SJCRH30 (cell line): ENCODE data around the gene TWIST1. TPM values are rescaled to one million over a fixed set of nuclear protein-coding genes. Genes with fewer than 3 reads are reported as not detected.

Experiments used
- DNase-seq, 2 experiments: peaks; one replicate each; pipeline ENCODE4 v3.0.0-alpha.2; 2015 to 2020
- H3K27ac ChIP-seq: fragments of 250-450 bp; sonication (Bioruptor Pico); 2 replicates; pipeline ENCODE4 v1.5.1; 2020; ENCODE audit warnings: mild to moderate bottlenecking, moderate library complexity
- H3K27me3 ChIP-seq: fragments of 250-450 bp; sonication (Bioruptor Pico); 2 replicates; pipeline ENCODE4 v1.5.1; 2020; ENCODE audit warnings: mild to moderate bottlenecking, moderate library complexity
- H3K36me3 ChIP-seq: fragments of 250-450 bp; sonication (Bioruptor Pico); 2 replicates; pipeline ENCODE4 v1.5.1; 2020; ENCODE audit warnings: mild to moderate bottlenecking, moderate library complexity
- H3K4me1 ChIP-seq: fragments of 250-450 bp; sonication (Bioruptor Pico); 2 replicates; pipeline ENCODE4 v1.5.1; 2020; ENCODE audit warnings: mild to moderate bottlenecking, moderate library complexity
- H3K4me3 ChIP-seq: fragments of 250-450 bp; sonication (Bioruptor Pico); 2 replicates; pipeline ENCODE4 v1.5.1; 2020; ENCODE audit warnings: mild to moderate bottlenecking, moderate library complexity
- H3K9me3 ChIP-seq: fragments of 250-450 bp; sonication (Bioruptor Pico); replicated peaks from 2 replicates; pipeline ENCODE4 v1.5.1; 2020; ENCODE audit warnings: mild to moderate bottlenecking, moderate library complexity
- total RNA-seq: library from RNA; depleted of rRNA; stranded (reverse); fragments of >200 nt; shearing (Covaris generic); gene quantifications from 2 replicates; pipeline ENCODE4 v1.2.3, GENCODE V29; 2014; rRNA removed

The TWIST1 gene
- total RNA-seq, 1 experiment from 2014 or later, result 5.2 TPM

DNA sequence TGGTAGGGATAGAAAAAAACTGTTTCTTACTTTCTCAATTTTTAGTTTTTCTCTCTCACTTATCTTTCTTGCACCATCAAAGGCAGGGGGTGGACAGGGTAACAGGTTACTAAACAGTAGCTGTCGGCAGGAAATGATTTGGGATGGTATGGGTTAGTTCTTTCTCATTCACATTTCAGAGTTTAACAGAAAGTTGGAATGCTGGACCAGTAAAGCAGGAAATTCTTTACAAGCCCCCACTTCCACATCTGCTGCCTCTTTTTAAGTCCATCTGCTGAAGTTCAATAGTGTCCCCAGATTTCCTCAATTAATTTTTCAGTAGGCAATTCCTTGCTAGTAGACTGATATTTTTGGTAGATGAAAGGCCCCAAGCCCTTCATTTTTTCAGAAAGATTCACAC, 23.3 kb downstream of the TWIST1 start:
- H3K4me3 ChIP-seq, result no peak overlapping the region
- no peak overlapping the region for H3K27ac ChIP-seq
- no peaks in the 10 kb centered on the region for H3K4me1 ChIP-seq
- H3K36me3 ChIP-seq, result no peaks in the 10 kb centered on the region
- DNase-seq, result no peak
- no peaks in the 10 kb centered on the region for H3K27me3 ChIP-seq
- H3K9me3 ChIP-seq, result no peaks in the 10 kb centered on the region

DNA sequence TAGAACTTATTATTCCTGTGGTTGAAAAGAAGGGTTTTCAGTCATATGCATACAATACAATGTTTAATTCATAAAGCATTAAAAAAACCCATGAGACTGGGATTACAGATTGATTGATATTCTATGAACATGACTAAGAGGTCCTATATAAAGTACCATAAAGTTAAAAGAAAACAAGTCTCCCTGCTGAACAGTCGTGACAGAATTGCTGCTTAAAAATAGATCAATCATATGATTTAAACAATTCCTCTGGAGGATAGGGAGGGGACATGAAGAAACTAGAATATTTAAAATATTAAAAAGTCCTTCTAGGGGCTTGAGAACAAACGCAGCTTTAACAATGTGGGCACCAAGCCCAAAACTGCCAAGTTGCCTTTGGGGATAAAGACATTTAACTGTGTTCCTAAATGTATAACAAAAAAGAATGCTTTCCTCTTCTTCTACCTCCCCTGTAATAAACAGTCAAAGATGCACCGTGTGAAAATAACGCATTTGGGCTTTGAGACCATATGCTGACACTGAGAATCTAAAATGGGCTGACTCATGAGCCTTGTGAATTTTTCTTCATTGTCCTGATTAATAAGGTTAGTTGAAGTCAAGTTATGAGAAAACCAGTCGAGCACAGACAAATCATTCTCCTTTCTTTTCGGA, 25.8 kb downstream of the TWIST1 start:
- Histone ChIP-seq H3K36me3 (no peaks in the 10 kb centered on the region), H3K27me3 (no peaks in the 10 kb centered on the region), H3K27ac (no peak overlapping the region), H3K4me1 (no peaks in the 10 kb centered on the region), H3K9me3 (no peaks in the 10 kb centered on the region), H3K4me3 (no peak overlapping the region)
- DNase-seq, result no peak

DNA sequence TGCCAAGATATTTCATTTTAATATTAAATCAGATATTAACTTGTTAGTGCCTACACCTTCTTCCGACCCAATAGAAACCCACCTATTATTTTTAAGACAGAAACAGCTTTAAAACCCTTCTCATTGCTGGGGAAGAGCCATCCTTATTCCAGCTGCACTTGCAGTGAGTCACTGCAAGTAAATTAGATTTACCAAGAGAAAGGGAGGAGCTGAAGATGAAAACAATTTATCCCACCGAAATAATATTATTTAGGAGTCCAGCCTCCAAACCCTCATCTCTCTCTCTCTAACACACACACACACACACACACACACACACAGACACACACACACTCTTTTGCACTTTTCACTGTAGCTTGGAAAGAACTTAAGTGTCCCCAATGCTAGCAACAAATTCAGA, 26.9 kb downstream of the TWIST1 start:
- no peaks in the 10 kb centered on the region for H3K27me3 ChIP-seq
- no peak overlapping the region for H3K27ac ChIP-seq
- no peaks in the 10 kb centered on the region for H3K4me1 ChIP-seq
- DNase-seq, result no peak
- no peaks in the 10 kb centered on the region for H3K9me3 ChIP-seq
- H3K36me3 ChIP-seq, result no peaks in the 10 kb centered on the region
- no peak overlapping the region for H3K4me3 ChIP-seq

DNA sequence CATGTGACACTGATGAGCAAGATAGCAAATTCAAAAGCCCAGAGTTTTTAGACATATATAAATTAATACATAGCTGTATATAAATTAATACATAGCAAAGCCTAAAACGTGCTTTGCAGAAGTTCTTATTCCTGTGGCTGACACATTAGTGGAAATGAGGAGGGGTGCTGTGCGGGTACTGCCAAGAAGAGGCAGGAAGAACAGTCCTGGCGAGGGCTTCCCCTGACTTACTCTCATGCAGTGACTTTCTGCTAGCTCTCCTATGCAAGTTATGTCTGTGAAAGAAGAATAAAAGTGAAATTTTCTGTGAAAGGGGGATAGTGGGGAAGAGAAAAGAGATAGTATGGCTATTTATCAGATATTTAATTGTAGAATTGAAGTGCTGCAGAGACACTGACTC, 27.6 kb downstream of the TWIST1 start:
- H3K27ac ChIP-seq, result no peak overlapping the region
- no peaks in the 10 kb centered on the region for H3K9me3 ChIP-seq
- H3K4me3 ChIP-seq, result no peak overlapping the region
- no peaks in the 10 kb centered on the region for H3K36me3 ChIP-seq
- no peaks in the 10 kb centered on the region for H3K4me1 ChIP-seq
- no peaks in the 10 kb centered on the region for H3K27me3 ChIP-seq
- DNase-seq, result no peak

DNA sequence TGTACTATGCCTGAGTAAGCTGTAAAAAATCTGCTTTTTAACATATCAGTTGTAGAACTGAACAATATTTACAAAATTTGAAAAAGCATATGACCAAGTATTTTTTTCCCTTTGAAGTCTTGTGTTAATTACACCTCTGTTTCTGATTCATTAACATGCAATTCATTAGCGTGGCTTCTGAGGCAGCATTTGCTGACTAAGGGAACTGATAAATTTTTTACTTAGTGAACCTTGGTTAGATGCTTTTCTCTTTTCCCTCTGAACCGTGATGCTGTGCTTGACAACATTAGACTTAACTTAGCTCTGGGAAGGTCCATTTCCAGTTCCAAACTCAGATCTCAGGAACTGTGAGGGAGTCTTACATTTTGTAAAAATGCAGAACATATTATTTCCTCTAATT, 28.1 kb downstream of the TWIST1 start:
- no peak for DNase-seq
- Histone ChIP-seq H3K27me3 (no peaks in the 10 kb centered on the region), H3K9me3 (no peaks in the 10 kb centered on the region), H3K27ac (no peak overlapping the region), H3K4me1 (no peaks in the 10 kb centered on the region), H3K36me3 (no peaks in the 10 kb centered on the region), H3K4me3 (no peak overlapping the region)

DNA sequence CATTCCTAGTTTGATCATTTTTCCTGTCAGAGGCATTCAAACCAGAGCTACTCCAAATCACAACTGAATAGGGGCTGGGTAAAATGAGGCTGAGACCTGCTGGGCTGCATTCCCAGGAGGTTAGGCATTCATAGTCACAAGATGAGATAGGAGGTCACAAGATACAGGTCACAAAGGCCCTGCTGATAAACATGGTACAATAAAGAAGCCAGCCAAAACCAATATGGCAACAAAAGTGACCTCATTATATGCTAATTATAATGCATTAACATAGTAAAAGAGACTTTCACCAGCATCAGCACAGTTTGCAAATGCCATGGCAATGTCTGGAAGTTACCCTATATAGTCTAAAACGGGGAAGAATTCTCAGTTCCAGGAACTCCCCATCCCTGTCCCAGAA, 37.3 kb downstream of the TWIST1 start:
- Histone ChIP-seq H3K9me3 (no peaks in the 10 kb centered on the region), H3K27ac (no peak overlapping the region), H3K4me3 (no peak overlapping the region), H3K36me3 (no peaks in the 10 kb centered on the region), H3K4me1 (no peaks in the 10 kb centered on the region), H3K27me3 (no peaks in the 10 kb centered on the region)
- DNase-seq, result no peak

DNA sequence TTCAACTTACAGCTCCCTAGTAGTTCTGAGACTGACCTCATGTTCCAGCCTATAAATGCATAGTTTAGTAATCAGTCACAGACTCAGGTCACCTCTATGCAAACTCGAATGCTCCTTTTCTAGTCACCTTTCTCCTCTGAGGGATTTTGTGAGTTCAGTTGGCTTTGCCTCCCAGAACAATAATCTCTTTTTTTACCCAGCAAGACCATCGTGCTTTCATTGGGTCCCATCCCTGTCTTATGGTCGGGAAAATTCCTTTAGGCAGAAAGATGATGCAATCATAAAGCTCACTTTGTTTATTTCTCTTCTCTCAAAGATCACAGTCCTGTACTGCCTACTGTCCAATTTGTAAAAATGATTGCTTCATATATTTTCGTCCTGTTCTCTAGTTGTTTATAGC, 38.4 kb downstream of the TWIST1 start:
- no peaks in the 10 kb centered on the region for H3K27me3 ChIP-seq
- H3K36me3 ChIP-seq, result no peaks in the 10 kb centered on the region
- no peak overlapping the region for H3K27ac ChIP-seq
- no peak overlapping the region for H3K4me3 ChIP-seq
- no peaks in the 10 kb centered on the region for H3K9me3 ChIP-seq
- H3K4me1 ChIP-seq, result no peaks in the 10 kb centered on the region
- peak in 1 of 2 experiments; percentile 22 for DNase-seq

DNA sequence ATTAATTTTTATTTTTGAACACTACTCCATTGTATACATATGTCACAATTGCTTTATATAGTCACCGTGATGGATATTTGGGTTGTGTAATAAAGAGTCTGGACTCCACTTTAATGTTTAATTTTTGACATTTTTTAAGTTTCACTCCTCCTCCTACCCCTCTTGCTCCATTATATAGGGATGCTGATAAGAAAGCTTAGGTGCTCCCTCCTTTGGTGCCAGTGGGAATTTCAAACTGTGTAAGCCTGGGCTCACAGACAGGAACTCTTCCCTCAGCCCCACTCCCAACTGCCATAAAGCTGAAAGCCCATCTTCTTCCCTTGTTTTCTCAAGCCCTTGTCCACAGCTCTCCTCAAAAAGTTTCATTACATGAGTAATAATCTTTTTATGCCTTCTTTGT, 47.6 kb downstream of the TWIST1 start:
- Histone ChIP-seq H3K4me3 (no peak overlapping the region), H3K4me1 (no peaks in the 10 kb centered on the region), H3K27me3 (no peaks in the 10 kb centered on the region), H3K9me3 (no peaks in the 10 kb centered on the region), H3K27ac (no peak overlapping the region), H3K36me3 (no peaks in the 10 kb centered on the region)
- peak in 1 of 2 experiments; percentile 31 for DNase-seq

DNA sequence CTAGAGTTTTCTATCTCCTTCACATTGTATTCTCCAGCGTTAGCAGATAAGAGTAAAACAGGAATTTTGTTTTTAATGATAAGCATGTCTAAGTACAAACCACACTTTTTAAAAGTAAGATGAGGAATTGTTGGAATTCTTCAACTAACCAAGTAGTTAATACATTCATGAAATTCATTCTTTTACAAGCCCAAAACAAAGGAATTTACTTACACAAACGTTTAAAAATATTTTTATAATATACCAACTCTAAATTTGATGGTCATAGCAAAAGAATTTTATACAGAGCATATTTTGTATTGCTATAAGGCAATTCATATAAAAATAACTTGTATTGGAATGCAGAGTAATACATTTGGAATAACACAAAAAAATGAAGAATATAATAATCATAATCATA, 51.3 kb downstream of the TWIST1 start:
- no peaks in the 10 kb centered on the region for H3K27me3 ChIP-seq
- H3K9me3 ChIP-seq, result no peaks in the 10 kb centered on the region
- no peaks in the 10 kb centered on the region for H3K4me1 ChIP-seq
- no peak overlapping the region for H3K27ac ChIP-seq
- H3K36me3 ChIP-seq, result no peaks in the 10 kb centered on the region
- H3K4me3 ChIP-seq, result no peak overlapping the region
- DNase-seq, result no peak

Other genes starting within 250 kb of the TWIST1 start
- gene FERD3L, start 27.8 kb upstream of the TWIST1 start, total RNA-seq, result not detected in 2 replicates